SK-N-MC (cell line): ENCODE measurements around the gene CENPC.
"Not testable (repeated sequence)": the region's sequence is repeated elsewhere in the genome, so short reads cannot be mapped to it uniquely, and the experiment has no call there.

ENCODE experiments used
- DNase-seq: peaks from one replicate; pipeline ENCODE4 v3.0.0-alpha.2; 2011; ENCODE audit warnings: low read depth, low spot score
- H3K27ac ChIP-seq: fragments of 200-600 bp; sonication (generic); 2 replicates; pipeline ENCODE4 v1.5.1; 2016; ENCODE audit warnings: mixed run types
- H3K36me3 ChIP-seq: fragments of 200-600 bp; sonication (generic); 2 replicates; pipeline ENCODE4 v1.6.1; 2017; ENCODE audit warnings: antibody characterized with exemption, low read length, mixed read lengths; ENCODE audit not compliant: insufficient read depth
- H3K4me3 ChIP-seq: fragments of 200-600 bp; sonication (generic); 2 replicates; pipeline ENCODE4 v1.5.1; 2016
- H3K9ac ChIP-seq: fragments of 200-600 bp; sonication (generic); 2 replicates; pipeline ENCODE4 v1.8.0; 2017; ENCODE audit warnings: mixed run types, mixed read lengths; ENCODE audit not compliant: insufficient read length
- H3K9me3 ChIP-seq: fragments of 200-600 bp; sonication (generic); 2 replicates; pipeline ENCODE4 v1.6.1; 2017; ENCODE audit warnings: low read depth, mild to moderate bottlenecking, antibody characterized with exemption, low read length, moderate library complexity, mixed read lengths
- EZH2 ChIP-seq: fragments of 200-600 bp; sonication (generic); IDR thresholded peaks from one replicate; pipeline ENCODE4 v1.6.1; 2017; ENCODE audit warnings: antibody characterized with exemption
- FOXP2 ChIP-seq: optimal IDR thresholded peaks from 2 replicates; pipeline ENCODE3; 2011; ENCODE audit warnings: mild to moderate bottlenecking, moderate library complexity; ENCODE audit not compliant: insufficient read depth; ENCODE audit errors: extremely low read length, control extremely low read depth
- POLR2AphosphoS5 ChIP-seq: IDR thresholded peaks from 2 replicates; pipeline ENCODE4 v1.6.1; 2012; ENCODE audit warnings: mild to moderate bottlenecking, low read depth, low read length, borderline replicate concordance

CENPC gene

GRCh38 chr4:67452100-67452845, 93.0 kb downstream of the CENPC start:
- Histone ChIP-seq H3K9me3 (peaks cover 5% of the 10 kb centered on the region; the same call in 1 of the 2 replicates), H3K9ac (no peak overlapping the region), H3K4me3 (0 out of 2 replicates have a peak overlapping the region, but pooled peaks have one; percentile 9), H3K27ac (peak overlapping the region; percentile 73), H3K36me3 (peaks cover 47% of the 10 kb centered on the region)
- DNase-seq, result peak; percentile 39
- TF ChIP-seq POLR2AphosphoS5 (no peak), EZH2 (no peak), FOXP2 (no peak)

DNA sequence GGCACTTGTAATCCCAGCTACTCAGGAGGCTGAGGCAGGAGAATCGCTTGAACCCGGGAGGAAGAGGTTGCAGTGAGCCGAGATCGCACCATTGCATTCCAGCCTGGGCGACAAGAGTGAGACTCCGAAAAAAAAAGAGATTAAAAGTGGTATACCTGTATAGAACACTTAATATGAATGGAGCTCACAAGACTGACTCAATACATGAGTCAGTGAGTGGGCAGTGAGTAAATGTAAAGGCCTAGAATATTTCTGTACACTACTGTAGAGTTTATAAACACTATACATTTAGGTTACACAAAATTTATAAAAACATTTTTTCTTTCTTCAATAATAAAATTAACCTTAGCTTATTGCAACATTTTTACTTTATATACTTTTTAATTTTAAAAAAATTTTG, 93.8 kb downstream of the CENPC start:
- Histone ChIP-seq H3K27ac (no peak overlapping the region), H3K4me3 (no peak overlapping the region), H3K9ac (no peak overlapping the region), H3K36me3 (peaks cover 45% of the 10 kb centered on the region), H3K9me3 (peaks cover 5% of the 10 kb centered on the region; the same call in 1 of the 2 replicates)
- DNase-seq, result no peak
- TF ChIP-seq FOXP2, result no peak
- TF ChIP-seq EZH2, result no peak
- no peak for TF ChIP-seq POLR2AphosphoS5

GRCh38 chr4:67448621-67449020, 96.7 kb downstream of the CENPC start:
- DNase-seq, result no peak
- Histone ChIP-seq H3K36me3 (peaks cover 38% of the 10 kb centered on the region), H3K4me3 (no peak overlapping the region), H3K9me3 (peaks cover 5% of the 10 kb centered on the region; the same call in 1 of the 2 replicates), H3K9ac (no peak overlapping the region), H3K27ac (no peak overlapping the region)
- TF ChIP-seq FOXP2 (no peak), POLR2AphosphoS5 (no peak), EZH2 (no peak)

DNA sequence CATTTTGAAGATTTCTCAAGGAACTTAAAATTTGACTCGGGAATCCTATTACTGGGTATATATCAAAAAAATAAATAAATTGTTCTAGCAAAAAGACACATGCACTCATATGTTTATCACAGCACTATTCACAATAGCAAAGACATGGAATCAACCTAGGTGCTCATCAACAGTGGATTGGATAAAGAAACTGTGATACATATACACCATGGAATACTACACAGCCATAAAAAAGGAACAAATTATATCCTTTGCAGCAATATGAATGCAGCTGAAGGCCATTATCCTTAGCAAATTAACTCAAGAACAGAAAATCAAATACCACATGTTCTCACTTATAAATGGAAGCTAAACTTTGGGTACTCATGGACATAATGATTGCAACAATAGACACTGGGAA, 97.4 kb downstream of the CENPC start:
- TF ChIP-seq FOXP2 (no peak), POLR2AphosphoS5 (no peak), EZH2 (no peak)
- Histone ChIP-seq H3K9ac (no peak overlapping the region), H3K27ac (no peak overlapping the region), H3K4me3 (no peak overlapping the region), H3K36me3 (peaks cover 34% of the 10 kb centered on the region), H3K9me3 (peaks cover 5% of the 10 kb centered on the region; the same call in 1 of the 2 replicates)
- DNase-seq, result no peak

- peaks cover 38% of the 10 kb centered on the region for H3K36me3 ChIP-seq
- H3K9me3 ChIP-seq, result 0 out of 2 replicates have a peak, but pooled peaks cover 2% of the 10 kb centered on the region
- TF ChIP-seq EZH2 (no peak), POLR2AphosphoS5 (no peak), FOXP2 (no peak)
- no peak overlapping the region for H3K4me3 ChIP-seq
- H3K9ac ChIP-seq, result no peak overlapping the region
- H3K27ac ChIP-seq, result no peak overlapping the region
- no peak for DNase-seq
Observed at GRCh38 chr4:67446811-67447210, 98.5 kb downstream of the CENPC start.

- H3K27ac ChIP-seq, H3K4me3 ChIP-seq, H3K9me3 ChIP-seq, DNase-seq, H3K9ac ChIP-seq: not testable (repeated sequence)
- peaks cover 31% of the 10 kb centered on the region for H3K36me3 ChIP-seq
Observed at GRCh38 chr4:67445881-67446280, 99.4 kb downstream of the CENPC start.

GRCh38 chr4:67438975-67439374, 106.3 kb downstream of the CENPC start:
- Histone ChIP-seq H3K9me3 (no peaks in the 10 kb centered on the region), H3K36me3 (peaks cover 22% of the 10 kb centered on the region), H3K9ac (no peak overlapping the region), H3K4me3 (no peak overlapping the region), H3K27ac (no peak overlapping the region)
- no peak for DNase-seq
- TF ChIP-seq POLR2AphosphoS5 (no peak), FOXP2 (no peak), EZH2 (no peak)

GRCh38 chr4:67437974-67438713, 107.2 kb downstream of the CENPC start:
- Histone ChIP-seq H3K36me3 (peaks cover 23% of the 10 kb centered on the region), H3K9me3 (no peaks in the 10 kb centered on the region), H3K9ac (no peak overlapping the region), H3K27ac (no peak overlapping the region), H3K4me3 (no peak overlapping the region)
- DNase-seq, result no peak
- no peak for TF ChIP-seq EZH2

- TF ChIP-seq POLR2AphosphoS5, result no peak
- no peak for TF ChIP-seq FOXP2
- TF ChIP-seq EZH2, result no peak
- H3K9me3 ChIP-seq, result no peaks in the 10 kb centered on the region
- H3K9ac ChIP-seq, result no peak overlapping the region
- no peak for DNase-seq
- H3K27ac ChIP-seq, result no peak overlapping the region
- H3K36me3 ChIP-seq, result peaks cover 18% of the 10 kb centered on the region
- H3K4me3 ChIP-seq, result no peak overlapping the region
Observed at GRCh38 chr4:67436742-67437141, 108.6 kb downstream of the CENPC start.
